Stimulated activated naive B cell treated with anti-CD40 and anti-IgM and Interleukin-4, amounts not matched to agents 10 μg/mL and 1 μg/mL and 100 μg/mL, for 72 hours (primary cell): ENCODE data around the gene MS4A6E.

Experiments used
- ATAC-seq, 2 donors: fragments of 150-1000 bp; cut with Tn5 transposase; replicated peaks; 2 replicates each; pipeline ENCODE4 v1.10.0; 2021; ENCODE audit warnings: moderate library complexity in 1 of 2
- DNase-seq: peaks from one replicate; pipeline ENCODE4 v3.0.0; 2021
- H3K27ac Mint-ChIP-seq: one replicate; pipeline ENCODE4 v1.8.0; 2022; ENCODE audit warnings: mild to moderate bottlenecking, mixed read lengths
- H3K27me3 Mint-ChIP-seq, 2 donors: one replicate each; pipeline ENCODE4 v1.8.0; 2022; ENCODE audit warnings: mixed read lengths in 2 of 2
- H3K36me3 Mint-ChIP-seq, 2 donors: one replicate each; pipeline ENCODE4 v1.8.0; 2022; ENCODE audit warnings: mixed read lengths in 2 of 2, mild to moderate bottlenecking in 1 of 2
- H3K4me1 Mint-ChIP-seq, 2 donors: one replicate each; pipeline ENCODE4 v1.8.0; 2022; ENCODE audit warnings: mixed read lengths in 2 of 2, mild to moderate bottlenecking in 1 of 2
- H3K4me3 Mint-ChIP-seq, 2 donors: one replicate each; pipeline ENCODE4 v1.8.0; 2022; ENCODE audit warnings: mild to moderate bottlenecking in 2 of 2, mixed read lengths in 2 of 2, moderate library complexity in 1 of 2
- H3K9me3 Mint-ChIP-seq, 2 donors: one replicate each; pipeline ENCODE4 v1.8.0; 2022; ENCODE audit warnings: mixed read lengths in 2 of 2, mild to moderate bottlenecking in 1 of 2

Gene MS4A6E

DNA sequence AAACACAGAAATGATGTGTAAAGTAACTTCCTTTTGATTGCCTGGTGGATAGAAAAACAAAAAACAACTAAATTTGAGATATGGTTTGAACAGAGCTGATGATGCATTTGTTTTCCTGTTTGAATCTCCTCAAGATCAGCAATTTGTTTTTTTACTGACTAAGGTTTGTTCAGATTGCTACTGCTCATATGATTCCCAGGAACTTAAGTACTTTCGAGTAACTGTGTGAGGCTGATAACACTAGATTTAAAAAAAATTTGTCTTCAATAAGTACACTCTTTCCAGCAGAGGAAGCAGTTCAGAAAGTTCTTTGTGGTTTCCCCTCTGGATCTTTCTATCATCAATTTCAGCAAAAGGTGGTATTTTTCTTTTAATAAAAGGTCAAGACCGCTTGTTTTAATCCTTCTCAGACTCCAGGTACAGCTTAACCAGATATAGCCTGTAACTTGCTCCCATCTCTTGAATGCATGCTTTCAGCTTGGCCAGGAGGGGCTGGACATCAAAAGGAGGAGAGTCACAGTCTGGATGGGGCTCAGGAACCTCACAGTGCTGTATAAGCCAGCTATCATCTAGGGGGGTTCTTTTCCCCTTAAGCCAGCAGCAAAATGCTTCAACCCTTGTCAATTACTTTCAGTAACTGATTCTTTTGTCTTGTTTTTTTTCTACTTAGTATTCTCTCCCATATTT is 12.3 kb upstream of the MS4A6E start:
- Mint-ChIP-seq H3K27me3 (no peaks in the 10 kb centered on the region), H3K27ac (no peak overlapping the region), H3K4me3 (no peak overlapping the region), H3K4me1 (peaks cover 14 to 20% of the 10 kb centered on the region in 2 donors), H3K9me3 (peaks cover 8 to 10% of the 10 kb centered on the region in 2 donors), H3K36me3 (peaks cover 0 to 12% of the 10 kb centered on the region in 2 donors)
- no peak for ATAC-seq
- no peak for DNase-seq

DNA sequence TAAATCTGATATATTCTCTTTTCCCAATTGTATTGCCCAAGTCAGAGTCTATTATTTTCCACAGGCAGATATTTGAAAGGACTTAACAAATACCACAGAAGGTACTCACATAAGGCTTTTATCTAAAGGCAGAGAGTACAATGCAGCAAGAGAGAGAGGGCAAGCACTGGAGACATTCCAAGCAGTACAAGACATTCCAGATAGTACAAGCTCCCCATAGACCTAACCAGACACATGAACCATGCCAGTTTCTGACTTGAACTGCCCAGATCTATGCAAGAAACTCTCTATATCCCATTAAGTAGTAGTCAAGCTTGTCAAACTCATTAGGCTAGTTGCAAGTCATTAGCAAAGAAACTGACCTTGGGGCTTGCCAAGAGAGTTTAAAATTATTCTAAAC is 11.2 kb upstream of the MS4A6E start:
- no peak for ATAC-seq
- H3K27me3 Mint-ChIP-seq = no peaks in the 10 kb centered on the region
- no peak overlapping the region for H3K4me3 Mint-ChIP-seq
- peaks cover 13 to 16% of the 10 kb centered on the region in 2 donors for H3K9me3 Mint-ChIP-seq
- H3K27ac Mint-ChIP-seq = no peak overlapping the region
- no peak for DNase-seq
- peaks cover 0 to 14% of the 10 kb centered on the region in 2 donors for H3K36me3 Mint-ChIP-seq
- peaks cover 8 to 9% of the 10 kb centered on the region in 2 donors for H3K4me1 Mint-ChIP-seq

DNA sequence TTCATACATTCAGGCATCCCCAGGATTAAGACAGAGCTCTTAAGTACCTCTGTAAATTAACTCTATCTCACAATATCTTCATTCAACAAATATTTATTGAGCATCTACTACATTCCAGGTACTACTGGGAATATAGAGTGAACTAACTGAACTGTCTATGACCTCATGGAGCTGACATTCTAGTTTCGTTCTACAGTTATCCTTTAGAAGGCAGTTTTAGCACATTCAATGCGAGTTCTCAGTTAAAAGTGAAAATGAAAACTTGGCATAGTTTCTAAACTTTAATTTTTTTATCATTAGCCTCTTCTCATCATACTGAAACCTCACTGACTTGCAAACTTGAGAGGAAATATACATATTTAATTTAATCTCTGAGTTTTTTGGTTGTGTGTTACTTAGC is 10.7 kb upstream of the MS4A6E start:
- Mint-ChIP-seq H3K36me3 (peaks cover 0 to 14% of the 10 kb centered on the region in 2 donors), H3K27ac (no peak overlapping the region), H3K27me3 (no peaks in the 10 kb centered on the region), H3K9me3 (peaks cover 13 to 17% of the 10 kb centered on the region in 2 donors), H3K4me3 (no peak overlapping the region), H3K4me1 (peaks cover 6 to 7% of the 10 kb centered on the region in 2 donors)
- no peak for DNase-seq
- ATAC-seq = no peak

DNA sequence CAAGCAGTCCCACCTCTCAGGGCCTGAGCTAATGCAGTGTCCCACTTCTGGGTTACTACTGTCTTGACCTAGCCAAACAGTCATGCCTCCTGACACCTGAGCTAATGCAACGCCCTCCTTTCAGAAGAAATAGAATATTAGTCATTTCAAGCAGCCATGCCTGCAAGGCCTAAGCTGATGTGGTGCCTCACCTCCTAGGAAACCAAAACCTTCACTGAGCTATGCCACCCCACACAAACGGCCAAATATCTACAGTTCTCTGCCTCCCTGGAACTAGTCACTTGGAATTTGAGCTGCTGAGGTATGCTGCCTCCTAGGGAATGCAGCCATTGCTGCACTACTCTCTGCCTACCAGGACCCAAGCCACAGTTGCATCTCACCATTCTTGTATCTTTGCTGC is 8.3 kb upstream of the MS4A6E start:
- Mint-ChIP-seq H3K27ac (no peak overlapping the region), H3K4me3 (no peak overlapping the region), H3K36me3 (peaks cover 0 to 14% of the 10 kb centered on the region in 2 donors), H3K4me1 (peaks cover 6 to 9% of the 10 kb centered on the region in 2 donors), H3K27me3 (no peaks in the 10 kb centered on the region), H3K9me3 (peaks cover 16 to 21% of the 10 kb centered on the region in 2 donors)
- peak; percentile 57 to 62 for ATAC-seq
- DNase-seq = no peak

DNA sequence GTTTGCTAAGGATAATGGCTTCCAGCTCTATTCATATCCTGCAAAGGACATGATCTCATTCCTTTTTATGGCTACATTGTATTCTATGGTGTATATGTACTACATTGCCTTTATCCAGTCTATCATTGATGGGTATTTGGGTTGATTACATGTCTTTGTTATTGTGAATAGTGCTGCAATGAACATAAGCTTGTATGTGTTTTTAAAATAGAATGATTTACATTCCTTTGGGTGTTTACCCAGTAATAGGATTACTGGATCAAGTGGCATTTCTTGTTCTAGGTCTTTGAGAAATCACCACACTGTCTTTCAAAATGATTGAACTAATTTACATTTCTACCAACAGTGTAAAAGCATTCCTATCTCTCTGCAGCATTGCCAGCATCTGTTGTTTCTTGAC is 6.0 kb upstream of the MS4A6E start:
- Mint-ChIP-seq H3K27ac (no peak overlapping the region), H3K9me3 (peaks cover 20 to 26% of the 10 kb centered on the region in 2 donors), H3K36me3 (peaks cover 0 to 19% of the 10 kb centered on the region in 2 donors), H3K4me1 (peaks cover 0 to 7% of the 10 kb centered on the region in 2 donors), H3K27me3 (no peaks in the 10 kb centered on the region), H3K4me3 (no peak overlapping the region)
- no peak for DNase-seq
- ATAC-seq = no peak

GRCh38 chr11:60328460-60328859 is 1.4 kb downstream of the MS4A6E start:
- DNase-seq = no peak
- Mint-ChIP-seq H3K9me3 (peaks cover 12 to 17% of the 10 kb centered on the region in 2 donors), H3K4me1 (peaks cover 4% of the 10 kb centered on the region in 2 donors), H3K27ac (no peak overlapping the region), H3K4me3 (no peak overlapping the region), H3K36me3 (peaks cover 1 to 11% of the 10 kb centered on the region in 2 donors), H3K27me3 (no peaks in the 10 kb centered on the region)
- no peak for ATAC-seq

- no peak overlapping the region for H3K27ac Mint-ChIP-seq
- H3K36me3 Mint-ChIP-seq = no peaks in the 10 kb centered on the region
- peaks cover 0 to 6% of the 10 kb centered on the region in 2 donors for H3K9me3 Mint-ChIP-seq
- DNase-seq (no peak), ATAC-seq (no peak)
- H3K4me1 Mint-ChIP-seq = peaks cover 21 to 26% of the 10 kb centered on the region in 2 donors
- H3K4me3 Mint-ChIP-seq = no peak overlapping the region
- no peaks in the 10 kb centered on the region for H3K27me3 Mint-ChIP-seq
Observed at GRCh38 chr11:60332846-60333245, 5.8 kb downstream of the MS4A6E start.

DNA sequence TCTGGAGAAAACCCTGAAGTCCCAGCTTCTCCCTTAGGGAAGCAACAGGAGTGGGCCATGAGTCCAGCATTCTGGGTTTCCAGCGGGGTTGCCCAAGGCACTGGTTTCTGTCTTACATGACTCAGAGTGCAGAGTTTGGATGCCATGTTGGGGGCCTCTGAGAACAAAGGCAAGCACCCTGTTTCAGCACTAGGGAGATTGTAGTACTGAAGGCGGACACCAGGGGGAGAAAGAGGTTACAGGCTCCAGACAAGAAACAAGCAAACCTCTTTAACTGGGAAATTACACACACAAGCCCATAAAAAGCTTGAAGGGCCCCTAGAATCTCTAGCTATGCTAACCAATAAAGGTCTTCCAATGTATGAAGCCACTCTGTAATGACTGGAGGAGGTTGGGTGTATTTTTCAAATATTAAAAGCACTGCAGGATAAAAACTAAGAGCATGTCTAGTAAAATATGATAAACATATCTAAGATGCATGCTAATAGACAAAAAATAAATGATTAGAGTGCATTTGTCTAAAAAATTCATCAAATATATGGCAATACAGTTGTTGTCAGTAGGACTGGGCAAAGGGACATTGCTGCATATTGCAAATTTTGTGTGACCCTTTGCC is 7.1 kb downstream of the MS4A6E start:
- no peak overlapping the region for H3K4me3 Mint-ChIP-seq
- peaks cover 0 to 5% of the 10 kb centered on the region in 2 donors for H3K9me3 Mint-ChIP-seq
- DNase-seq (peak; percentile 71), ATAC-seq (peak; percentile 59 to 72)
- H3K4me1 Mint-ChIP-seq = peaks cover 29 to 33% of the 10 kb centered on the region in 2 donors
- no peaks in the 10 kb centered on the region for H3K27me3 Mint-ChIP-seq
- H3K27ac Mint-ChIP-seq = no peak overlapping the region
- no peaks in the 10 kb centered on the region for H3K36me3 Mint-ChIP-seq

DNA sequence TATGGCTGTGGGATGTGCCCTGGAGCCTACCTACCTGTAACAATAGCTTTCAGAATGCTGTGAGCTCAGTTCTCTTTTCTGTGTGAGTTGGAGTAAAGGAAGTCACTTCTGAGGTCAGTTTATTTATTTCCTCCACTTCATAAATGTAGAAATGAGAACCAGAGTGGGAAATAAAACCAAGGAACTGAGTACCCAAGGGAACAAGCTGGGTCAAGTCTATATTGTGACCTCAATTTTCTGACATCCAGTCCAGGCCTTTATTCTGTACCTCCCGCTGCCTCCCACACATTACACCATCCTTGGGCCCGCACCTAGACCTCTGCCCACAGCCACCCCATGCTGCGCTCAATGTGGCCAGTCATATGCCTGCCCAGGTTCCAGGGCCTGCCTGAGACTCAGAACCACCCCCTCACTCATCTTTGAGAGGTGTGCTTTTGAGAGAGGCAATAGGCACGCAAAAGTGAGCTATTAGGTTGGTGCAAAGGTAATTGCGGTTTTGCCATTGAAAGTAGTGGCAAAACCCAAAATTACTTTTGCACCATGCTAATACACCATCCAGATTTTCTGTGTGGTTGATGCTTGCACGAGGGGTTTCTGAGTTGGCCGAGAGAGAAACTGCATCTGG is 9.8 kb downstream of the MS4A6E start:
- H3K9me3 Mint-ChIP-seq = no peaks in the 10 kb centered on the region
- H3K27me3 Mint-ChIP-seq = no peaks in the 10 kb centered on the region
- DNase-seq (no peak), ATAC-seq (peak; percentile 70 to 79)
- H3K36me3 Mint-ChIP-seq = no peaks in the 10 kb centered on the region
- peaks cover 36 to 37% of the 10 kb centered on the region in 2 donors for H3K4me1 Mint-ChIP-seq
- peak overlapping the region; percentile 72 for H3K27ac Mint-ChIP-seq
- H3K4me3 Mint-ChIP-seq = peak overlapping the region in 1 of 2 donors; percentile 22

DNA sequence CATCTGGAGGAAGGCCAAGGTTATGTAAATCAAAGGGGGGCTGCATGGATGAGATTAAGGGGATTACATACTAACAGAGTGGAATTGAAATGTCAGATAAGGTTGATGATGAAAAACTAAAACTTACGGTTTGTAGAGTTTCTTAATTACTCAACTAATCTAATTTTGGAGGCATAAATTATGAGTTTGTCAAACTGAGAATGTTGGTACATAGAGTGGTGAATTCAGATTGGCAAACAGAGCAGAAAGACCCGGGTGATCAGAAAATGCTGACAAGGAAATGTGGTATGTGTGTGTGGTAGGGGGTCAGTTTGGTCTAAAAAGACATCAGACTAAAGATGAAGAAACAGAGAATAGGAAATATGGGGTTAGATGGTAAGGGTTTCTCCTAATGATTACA is 11.0 kb downstream of the MS4A6E start:
- no peaks in the 10 kb centered on the region for H3K27me3 Mint-ChIP-seq
- peak overlapping the region; percentile 4 to 5 for H3K4me3 Mint-ChIP-seq
- H3K36me3 Mint-ChIP-seq = no peaks in the 10 kb centered on the region
- DNase-seq (no peak), ATAC-seq (peak; percentile 31 to 44)
- H3K4me1 Mint-ChIP-seq = peaks cover 33 to 34% of the 10 kb centered on the region in 2 donors
- H3K27ac Mint-ChIP-seq = peak overlapping the region; percentile 25
- H3K9me3 Mint-ChIP-seq = no peaks in the 10 kb centered on the region

- Mint-ChIP-seq H3K9me3 (no peaks in the 10 kb centered on the region), H3K36me3 (no peaks in the 10 kb centered on the region), H3K27me3 (no peaks in the 10 kb centered on the region)
Observed at GRCh38 chr11:60339356-60339755, 12.3 kb downstream of the MS4A6E start.

DNA sequence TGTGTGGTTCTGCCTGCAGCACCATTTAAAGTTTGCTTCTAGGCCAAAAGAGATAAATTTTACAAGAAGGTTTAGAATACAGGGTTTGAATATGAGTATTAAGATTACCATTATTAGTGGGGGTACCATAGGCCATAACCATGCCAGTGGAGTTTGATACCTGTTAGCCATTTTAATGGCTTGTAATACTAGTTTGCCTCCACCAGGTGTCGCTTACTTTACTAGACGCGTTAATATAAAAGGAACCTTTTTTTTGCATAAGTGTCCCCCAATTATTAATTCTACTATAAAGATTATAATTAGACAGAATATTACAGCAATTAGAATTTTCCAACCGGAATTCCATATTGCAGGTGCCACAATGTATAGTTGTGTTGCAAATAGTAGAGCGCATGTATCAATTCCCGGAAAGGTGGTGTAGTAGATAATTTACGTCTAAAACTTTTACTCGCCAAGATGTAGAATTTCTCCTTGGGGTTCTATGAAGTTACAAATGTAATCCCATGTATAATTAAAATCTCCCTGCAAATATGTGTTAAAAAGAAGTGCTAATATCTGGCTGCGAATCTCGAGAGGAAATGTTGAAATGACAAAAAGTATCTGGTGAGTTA is 16.1 kb downstream of the MS4A6E start:
- H3K27me3 Mint-ChIP-seq = no peaks in the 10 kb centered on the region
- no peaks in the 10 kb centered on the region for H3K9me3 Mint-ChIP-seq
- H3K27ac Mint-ChIP-seq = no peak overlapping the region
- no peak for ATAC-seq
- no peaks in the 10 kb centered on the region for H3K36me3 Mint-ChIP-seq
- no peak for DNase-seq
- H3K4me3 Mint-ChIP-seq = no peak overlapping the region
- H3K4me1 Mint-ChIP-seq = peaks cover 32 to 45% of the 10 kb centered on the region in 2 donors

More at GRCh38 chr11:60339356-60339755, 12.3 kb downstream of the MS4A6E start:
- peaks cover 28 to 33% of the 10 kb centered on the region in 2 donors for H3K4me1 Mint-ChIP-seq
- ATAC-seq (no peak), DNase-seq (no peak)
- H3K4me3 Mint-ChIP-seq = no peak overlapping the region
- no peak overlapping the region for H3K27ac Mint-ChIP-seq

DNA sequence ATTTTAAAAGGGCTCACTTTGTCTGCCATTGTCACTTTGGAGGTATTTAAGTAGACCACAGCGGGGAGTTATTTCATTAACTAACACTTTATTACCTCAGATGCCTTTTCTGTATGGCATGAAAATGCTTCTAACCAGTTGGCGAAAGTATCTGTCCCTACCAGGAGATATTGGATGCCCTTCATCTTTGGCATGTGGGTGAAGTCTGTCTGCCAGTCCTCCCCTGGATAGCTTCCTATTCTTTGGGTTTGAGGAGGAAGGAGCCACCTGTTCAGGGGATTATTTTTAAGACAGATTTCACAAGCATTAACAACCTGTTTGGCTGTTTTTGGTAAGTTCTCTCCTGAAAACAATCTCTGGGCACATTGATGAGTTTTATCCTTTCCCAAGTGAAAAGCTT is 17.1 kb downstream of the MS4A6E start:
- Mint-ChIP-seq H3K27ac (no peak overlapping the region), H3K9me3 (no peaks in the 10 kb centered on the region), H3K4me3 (no peak overlapping the region), H3K27me3 (no peaks in the 10 kb centered on the region), H3K36me3 (no peaks in the 10 kb centered on the region), H3K4me1 (peaks cover 30 to 45% of the 10 kb centered on the region in 2 donors)
- DNase-seq = no peak
- no peak for ATAC-seq

DNA sequence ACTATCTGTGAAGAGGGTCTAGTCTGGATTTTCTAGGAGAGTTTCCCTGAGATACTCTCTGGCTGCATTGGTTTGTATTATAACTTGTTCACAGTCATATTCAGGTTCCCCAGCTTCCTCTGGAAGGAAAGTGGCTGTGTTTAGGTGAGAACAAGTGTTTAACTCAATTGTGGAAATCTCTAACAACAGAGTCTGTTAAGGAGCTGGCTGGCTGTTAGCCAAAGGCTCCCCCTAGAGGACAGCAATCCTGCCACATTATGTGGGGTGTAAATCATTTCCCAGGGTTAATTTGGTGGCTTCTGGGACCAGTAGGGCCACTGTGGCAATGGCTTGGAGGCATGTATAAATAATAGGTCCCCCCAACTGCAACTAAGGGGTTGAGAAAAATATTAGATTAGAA is 18.4 kb downstream of the MS4A6E start:
- DNase-seq = no peak
- Mint-ChIP-seq H3K36me3 (no peaks in the 10 kb centered on the region), H3K4me1 (peaks cover 34 to 41% of the 10 kb centered on the region in 2 donors), H3K27me3 (no peaks in the 10 kb centered on the region), H3K27ac (no peak overlapping the region), H3K4me3 (no peak overlapping the region), H3K9me3 (no peaks in the 10 kb centered on the region)
- ATAC-seq = peak; percentile 60 to 61
